K562 (cell line): ENCODE measurements around the gene DOLPP1. TPM values are rescaled to one million over a fixed set of nuclear protein-coding genes. Genes with fewer than 3 reads are reported as not detected.

ENCODE experiments used
- CBFA2T2 ChIP-seq: fragments of 450-650 bp; conservative IDR thresholded peaks from 2 replicates; pipeline ENCODE4 v1.6.1; 2017; ENCODE audit warnings: mild to moderate bottlenecking
- DMBX1 ChIP-seq: fragments of 250-450 bp; sonication (Bioruptor Pico); IDR thresholded peaks from 2 replicates; pipeline ENCODE4 v1.8.0; 2022; ENCODE audit warnings: inconsistent platforms, mild to moderate bottlenecking, moderate library complexity, borderline replicate concordance
- EGR1 ChIP-seq: fragments of 450-650 bp; conservative IDR thresholded peaks from 2 replicates; pipeline ENCODE4 v1.6.1; 2017; ENCODE audit warnings: mild to moderate bottlenecking
- GATAD2B ChIP-seq: fragments of 450-650 bp; IDR thresholded peaks from 2 replicates; pipeline ENCODE4 v1.6.1; 2017; ENCODE audit warnings: mild to moderate bottlenecking, borderline replicate concordance
- NCOA2 ChIP-seq, 2 experiments: fragments of 450-650 bp; IDR thresholded peaks; 2 replicates each; pipeline ENCODE4 v1.6.1; 2018; ENCODE audit warnings: mild to moderate bottlenecking in 2 of 2, moderate library complexity in 1 of 2; ENCODE audit not compliant: partially characterized antibody in 2 of 2
- RAD21 ChIP-seq, 2 experiments: fragments of 250-450 bp in 1 of 2; fragments of 450-650 bp in 1 of 2; sonication (Bioruptor Pico) in 1 of 2; formaldehyde crosslinking in 1 of 2; IDR thresholded peaks in 1 of 2; conservative IDR thresholded peaks in 1 of 2; 2 replicates each; pipeline versions ENCODE4 v1.4.0 to v1.8.0; 2020 to 2022; ENCODE audit warnings: mild to moderate bottlenecking in 2 of 2, moderate library complexity in 1 of 2
- RBM14 ChIP-seq: fragments of 200-400 bp; formaldehyde crosslinking; IDR thresholded peaks from 2 replicates; pipeline ENCODE4 v1.6.1; 2018; ENCODE audit warnings: low read depth, mild to moderate bottlenecking, low read length, moderate library complexity, borderline replicate concordance; ENCODE audit not compliant: insufficient read depth
- TSC22D4 ChIP-seq: fragments of 450-650 bp; IDR thresholded peaks from 2 replicates; pipeline ENCODE4 v1.6.1; 2016; ENCODE audit warnings: missing genetic modification characterization, missing biosample characterization, control low read depth
- ZNF184 ChIP-seq: sonication (generic); formaldehyde crosslinking; IDR thresholded peaks from 2 replicates; pipeline ENCODE4 v1.5.0; 2020; ENCODE audit warnings: missing genetic modification reagents
- polyA plus RNA-seq, 8 experiments: library from polyadenylated mRNA; depleted of rRNA in 4 of 8; stranded (reverse) in 5 of 8; unstranded in 3 of 8; fragments of >200 nt; fragmentation: Nextera tagmentation in 2 of 8; fragmentation: Illumina TruSeq in 1 of 8; extraction: Ambion mirVana in 2 of 8; extraction: Trizol in 1 of 8; gene quantifications; 2 replicates each; pipeline versions ENCODE4 v1.2.1 to v1.2.3, GENCODE V29; 2011 to 2014; ENCODE audit warnings: inconsistent platforms in 1 of 8, missing spikeins in 1 of 8
- total RNA-seq, 7 experiments: library from RNA; depleted of rRNA in 6 of 7; stranded (reverse); fragments of >200 nt in 6 of 7; fragmentation: Illumina TruSeq in 2 of 7; extraction: Trizol in 2 of 7; gene quantifications; 2 replicates each; pipeline versions ENCODE4 v1.2.1 to v1.2.3, GENCODE V29; 2011 to 2021; ENCODE audit warnings: low replicate concordance in 1 of 7
- TF ChIP-seq, protein P1 (sequence below): fragments of 450-650 bp; IDR thresholded peaks from 2 replicates; pipeline ENCODE4 v1.6.1; 2017; ENCODE audit warnings: antibody characterized with exemption, mild to moderate bottlenecking
- TF ChIP-seq, protein P2 (sequence below): fragments of 450-650 bp; IDR thresholded peaks from 2 replicates; pipeline ENCODE4 v1.7.0; 2016; ENCODE audit warnings: borderline replicate concordance
- TF ChIP-seq, protein P3 (sequence below), 2 experiments: fragments of 450-650 bp; IDR thresholded peaks; 2 replicates each; pipeline ENCODE4 v1.6.1; 2016; ENCODE audit warnings: mild to moderate bottlenecking in 2 of 2, borderline replicate concordance in 1 of 2, low read depth in 1 of 2, moderate library complexity in 1 of 2

Gene DOLPP1
- total and polyA plus RNA-seq, 9 of the 15 experiments (the other 6 are each of a cell fraction or from before 2014, with no cell fraction given) = 3.0 to 39.8 (median 30.5) TPM

DNA sequence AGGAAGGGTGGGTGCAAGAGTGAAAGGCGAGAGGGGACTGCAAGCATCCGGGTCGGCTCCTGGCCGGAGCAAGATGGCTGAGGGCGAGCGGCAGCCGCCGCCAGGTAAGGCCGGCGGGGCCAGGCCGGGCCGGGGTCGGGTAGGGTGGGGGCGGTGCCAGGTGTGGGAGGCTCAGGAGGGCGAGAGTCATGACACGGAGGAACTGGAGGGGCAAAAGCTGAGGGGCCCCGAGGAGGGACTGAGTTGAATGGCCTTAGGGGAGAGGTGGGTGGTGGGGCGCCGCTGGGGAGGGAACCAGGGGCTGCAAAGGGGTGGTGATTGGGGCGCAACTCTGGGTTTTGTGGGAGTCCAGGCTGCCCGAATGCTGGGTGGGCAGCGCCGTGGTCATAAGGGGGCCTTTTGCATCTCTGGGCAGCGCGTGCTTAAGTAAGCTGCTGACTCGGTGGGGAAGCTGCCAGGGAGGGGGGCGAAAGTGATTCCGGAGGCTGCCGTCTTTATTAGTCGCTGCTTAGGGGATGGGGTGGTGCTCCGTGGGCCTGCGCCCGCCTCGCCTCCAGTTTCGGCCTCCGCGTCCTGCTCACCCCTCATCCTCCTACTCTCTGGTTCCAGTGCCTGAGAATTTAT lies 30.7 kb downstream of the DOLPP1 start (continued):
- TF ChIP-seq, protein P1, sequence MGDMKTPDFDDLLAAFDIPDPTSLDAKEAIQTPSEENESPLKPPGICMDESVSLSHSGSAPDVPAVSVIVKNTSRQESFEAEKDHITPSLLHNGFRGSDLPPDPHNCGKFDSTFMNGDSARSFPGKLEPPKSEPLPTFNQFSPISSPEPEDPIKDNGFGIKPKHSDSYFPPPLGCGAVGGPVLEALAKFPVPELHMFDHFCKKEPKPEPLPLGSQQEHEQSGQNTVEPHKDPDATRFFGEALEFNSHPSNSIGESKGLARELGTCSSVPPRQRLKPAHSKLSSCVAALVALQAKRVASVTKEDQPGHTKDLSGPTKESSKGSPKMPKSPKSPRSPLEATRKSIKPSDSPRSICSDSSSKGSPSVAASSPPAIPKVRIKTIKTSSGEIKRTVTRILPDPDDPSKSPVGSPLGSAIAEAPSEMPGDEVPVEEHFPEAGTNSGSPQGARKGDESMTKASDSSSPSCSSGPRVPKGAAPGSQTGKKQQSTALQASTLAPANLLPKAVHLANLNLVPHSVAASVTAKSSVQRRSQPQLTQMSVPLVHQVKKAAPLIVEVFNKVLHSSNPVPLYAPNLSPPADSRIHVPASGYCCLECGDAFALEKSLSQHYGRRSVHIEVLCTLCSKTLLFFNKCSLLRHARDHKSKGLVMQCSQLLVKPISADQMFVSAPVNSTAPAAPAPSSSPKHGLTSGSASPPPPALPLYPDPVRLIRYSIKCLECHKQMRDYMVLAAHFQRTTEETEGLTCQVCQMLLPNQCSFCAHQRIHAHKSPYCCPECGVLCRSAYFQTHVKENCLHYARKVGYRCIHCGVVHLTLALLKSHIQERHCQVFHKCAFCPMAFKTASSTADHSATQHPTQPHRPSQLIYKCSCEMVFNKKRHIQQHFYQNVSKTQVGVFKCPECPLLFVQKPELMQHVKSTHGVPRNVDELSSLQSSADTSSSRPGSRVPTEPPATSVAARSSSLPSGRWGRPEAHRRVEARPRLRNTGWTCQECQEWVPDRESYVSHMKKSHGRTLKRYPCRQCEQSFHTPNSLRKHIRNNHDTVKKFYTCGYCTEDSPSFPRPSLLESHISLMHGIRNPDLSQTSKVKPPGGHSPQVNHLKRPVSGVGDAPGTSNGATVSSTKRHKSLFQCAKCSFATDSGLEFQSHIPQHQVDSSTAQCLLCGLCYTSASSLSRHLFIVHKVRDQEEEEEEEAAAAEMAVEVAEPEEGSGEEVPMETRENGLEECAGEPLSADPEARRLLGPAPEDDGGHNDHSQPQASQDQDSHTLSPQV = no peak
- TF ChIP-seq NCOA2 (IDR thresholded peaks at IDR 0.05; ENCODE audit: partially characterized antibody in 2 of 2) = no peak
- no peak for TF ChIP-seq DMBX1 (CRISPR knock-in tag)
- no peak for TF ChIP-seq CBFA2T2
- TF ChIP-seq, protein P2, sequence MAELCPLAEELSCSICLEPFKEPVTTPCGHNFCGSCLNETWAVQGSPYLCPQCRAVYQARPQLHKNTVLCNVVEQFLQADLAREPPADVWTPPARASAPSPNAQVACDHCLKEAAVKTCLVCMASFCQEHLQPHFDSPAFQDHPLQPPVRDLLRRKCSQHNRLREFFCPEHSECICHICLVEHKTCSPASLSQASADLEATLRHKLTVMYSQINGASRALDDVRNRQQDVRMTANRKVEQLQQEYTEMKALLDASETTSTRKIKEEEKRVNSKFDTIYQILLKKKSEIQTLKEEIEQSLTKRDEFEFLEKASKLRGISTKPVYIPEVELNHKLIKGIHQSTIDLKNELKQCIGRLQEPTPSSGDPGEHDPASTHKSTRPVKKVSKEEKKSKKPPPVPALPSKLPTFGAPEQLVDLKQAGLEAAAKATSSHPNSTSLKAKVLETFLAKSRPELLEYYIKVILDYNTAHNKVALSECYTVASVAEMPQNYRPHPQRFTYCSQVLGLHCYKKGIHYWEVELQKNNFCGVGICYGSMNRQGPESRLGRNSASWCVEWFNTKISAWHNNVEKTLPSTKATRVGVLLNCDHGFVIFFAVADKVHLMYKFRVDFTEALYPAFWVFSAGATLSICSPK = no peak
- no peak for TF ChIP-seq ZNF184
- peak; percentile 33; the same call in 1 of the 2 replicates for TF ChIP-seq EGR1
- TF ChIP-seq, protein P3, sequence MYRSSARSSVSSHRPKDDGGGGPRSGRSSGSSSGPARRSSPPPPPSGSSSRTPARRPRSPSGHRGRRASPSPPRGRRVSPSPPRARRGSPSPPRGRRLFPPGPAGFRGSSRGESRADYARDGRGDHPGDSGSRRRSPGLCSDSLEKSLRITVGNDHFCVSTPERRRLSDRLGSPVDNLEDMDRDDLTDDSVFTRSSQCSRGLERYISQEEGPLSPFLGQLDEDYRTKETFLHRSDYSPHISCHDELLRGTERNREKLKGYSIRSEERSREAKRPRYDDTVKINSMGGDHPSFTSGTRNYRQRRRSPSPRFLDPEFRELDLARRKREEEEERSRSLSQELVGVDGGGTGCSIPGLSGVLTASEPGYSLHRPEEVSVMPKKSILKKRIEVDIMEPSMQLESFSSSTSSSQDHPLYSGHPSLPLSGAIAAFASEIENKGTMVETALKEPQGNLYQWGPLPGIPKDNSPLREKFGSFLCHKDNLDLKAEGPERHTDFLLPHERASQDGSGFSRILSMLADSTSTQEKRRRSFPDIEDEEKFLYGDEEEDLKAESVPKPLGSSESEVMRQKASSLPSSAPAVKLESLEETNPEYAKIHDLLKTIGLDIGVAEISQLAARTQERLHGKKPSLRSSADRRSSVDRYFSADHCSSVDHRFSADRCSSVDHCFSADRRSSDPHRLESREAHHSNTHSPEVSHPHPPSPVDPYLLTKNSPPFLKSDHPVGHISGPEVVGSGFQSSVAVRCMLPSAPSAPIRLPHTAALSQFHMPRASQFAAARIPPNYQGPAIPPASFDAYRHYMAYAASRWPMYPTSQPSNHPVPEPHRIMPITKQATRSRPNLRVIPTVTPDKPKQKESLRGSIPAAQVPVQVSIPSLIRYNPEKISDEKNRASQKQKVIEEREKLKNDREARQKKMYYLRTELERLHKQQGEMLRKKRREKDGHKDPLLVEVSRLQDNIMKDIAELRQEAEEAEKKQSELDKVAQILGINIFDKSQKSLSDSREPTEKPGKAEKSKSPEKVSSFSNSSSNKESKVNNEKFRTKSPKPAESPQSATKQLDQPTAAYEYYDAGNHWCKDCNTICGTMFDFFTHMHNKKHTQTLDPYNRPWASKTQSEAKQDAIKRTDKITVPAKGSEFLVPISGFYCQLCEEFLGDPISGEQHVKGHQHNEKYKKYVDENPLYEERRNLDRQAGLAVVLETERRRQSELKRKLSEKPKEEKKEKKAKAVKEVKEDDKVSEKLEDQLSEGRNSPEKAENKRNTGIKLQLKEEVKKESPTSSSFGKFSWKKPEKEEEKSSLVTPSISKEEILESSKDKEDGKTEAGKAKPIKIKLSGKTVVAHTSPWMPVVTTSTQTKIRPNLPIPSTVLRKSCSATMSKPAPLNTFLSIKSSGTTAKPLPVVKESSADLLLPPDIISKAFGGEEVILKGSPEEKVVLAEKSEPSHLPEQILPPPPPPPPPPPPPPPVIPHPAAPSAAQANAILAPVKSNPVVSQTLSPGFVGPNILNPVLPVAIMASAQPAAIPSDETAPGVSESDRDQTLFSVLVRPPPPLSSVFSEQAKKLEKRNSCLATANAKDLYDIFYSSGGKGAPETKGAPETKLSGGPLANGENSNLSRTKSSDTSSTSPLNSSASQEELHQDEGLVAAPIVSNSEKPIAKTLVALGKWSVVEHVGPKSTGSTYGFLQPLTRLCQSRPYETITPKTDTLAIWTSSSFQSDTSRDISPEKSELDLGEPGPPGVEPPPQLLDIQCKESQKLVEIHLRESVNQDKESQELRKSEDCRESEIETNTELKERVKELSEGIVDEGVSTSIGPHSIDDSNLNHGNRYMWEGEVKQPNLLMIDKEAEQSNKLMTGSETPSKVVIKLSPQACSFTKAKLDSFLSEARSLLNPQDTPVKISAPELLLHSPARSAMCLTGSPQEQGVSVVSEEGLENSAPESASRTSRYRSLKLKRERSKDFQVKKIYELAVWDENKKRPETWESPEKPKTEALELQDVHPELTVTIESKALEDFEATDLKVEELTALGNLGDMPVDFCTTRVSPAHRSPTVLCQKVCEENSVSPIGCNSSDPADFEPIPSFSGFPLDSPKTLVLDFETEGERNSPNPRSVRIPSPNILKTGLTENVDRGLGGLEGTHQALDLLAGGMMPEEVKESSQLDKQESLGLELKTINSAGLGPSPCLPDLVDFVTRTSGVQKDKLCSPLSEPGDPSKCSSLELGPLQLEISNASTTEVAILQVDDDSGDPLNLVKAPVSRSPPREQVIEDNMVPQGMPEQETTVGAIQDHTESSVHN (IDR thresholded peaks at IDR 0.05; ENCODE audit: borderline replicate concordance in 1 of 2, low read depth in 1 of 2) = no peak
- no peak for TF ChIP-seq TSC22D4 (tag)
- TF ChIP-seq RAD21 (CRISPR knock-in tag; conservative IDR thresholded peaks at IDR 0.05 in 1 of 2, IDR thresholded peaks at IDR 0.05 in 1 of 2) = no peak
- no peak for TF ChIP-seq RBM14
- TF ChIP-seq GATAD2B = no peak
